LoVo (cell line): ENCODE results near the gene PLXNA4.
"Not testable (repeated sequence)": the region's sequence is repeated elsewhere in the genome, so short reads cannot be mapped to it uniquely, and the experiment has no call there.

Source experiments
- DNase-seq: peaks from one replicate; pipeline ENCODE4 v3.0.0-alpha.2; 2016; ENCODE audit warnings: low spot score

PLXNA4 gene

DNA sequence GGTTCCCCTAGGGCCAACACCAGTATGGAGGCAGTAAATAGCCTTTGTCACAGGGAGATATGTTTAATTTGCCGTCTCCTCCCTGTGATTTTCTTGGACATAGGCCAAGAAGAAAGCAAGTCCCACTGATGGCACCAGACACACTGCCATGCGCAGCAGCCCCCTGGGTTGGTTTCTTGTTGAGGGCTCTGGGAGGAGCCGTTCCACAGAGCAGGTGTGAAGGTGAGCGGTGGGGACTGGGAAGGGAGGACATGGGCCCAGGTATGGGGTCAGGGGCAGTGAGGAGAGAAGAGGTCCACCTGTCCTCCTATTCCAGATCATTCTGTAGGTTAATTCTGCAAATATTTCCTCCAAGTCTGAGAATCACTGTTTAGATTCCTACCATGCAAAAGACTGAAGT, 376.1 kb downstream of the PLXNA4 start:
- DNase-seq: no peak

DNA sequence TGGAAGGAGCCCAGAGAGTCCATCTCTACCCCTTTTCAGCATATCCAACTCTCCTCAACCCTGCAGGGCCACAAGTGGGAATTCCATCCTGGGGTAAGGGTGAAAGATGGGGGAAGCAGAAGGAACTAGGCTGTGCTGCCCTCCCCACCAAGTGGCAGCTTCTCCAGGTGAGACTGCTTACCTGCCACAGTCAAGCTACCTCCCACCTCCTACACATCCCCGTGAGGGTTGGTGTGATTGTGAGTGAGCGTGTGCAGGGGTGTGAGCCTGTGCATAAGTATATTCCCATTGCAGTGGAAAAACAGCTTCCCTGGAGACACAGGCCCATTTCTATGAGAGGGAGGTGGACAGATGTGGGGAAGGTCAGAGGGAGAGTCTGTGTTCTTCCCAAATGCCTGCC, 376.6 kb downstream of the PLXNA4 start:
- no peak for DNase-seq

DNA sequence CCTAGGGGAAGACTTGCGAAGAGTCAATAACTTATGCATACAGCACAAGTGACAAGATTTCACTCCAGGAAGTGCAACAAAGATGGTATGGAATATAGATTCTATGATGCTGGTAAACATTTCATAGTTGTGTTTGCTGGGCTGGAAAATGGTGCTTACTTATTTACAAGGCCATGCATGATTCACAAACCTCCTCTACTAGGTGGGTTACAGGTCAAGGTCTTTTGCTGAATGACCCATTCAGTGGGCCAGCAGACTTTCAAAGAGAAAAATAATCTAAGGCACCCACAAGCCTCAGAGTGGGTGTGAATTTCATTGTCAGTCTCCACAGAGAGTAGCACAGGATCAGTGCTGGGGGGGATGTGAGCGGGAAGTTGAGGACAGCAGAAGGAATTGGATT, 378.5 kb downstream of the PLXNA4 start:
- no peak for DNase-seq

DNA sequence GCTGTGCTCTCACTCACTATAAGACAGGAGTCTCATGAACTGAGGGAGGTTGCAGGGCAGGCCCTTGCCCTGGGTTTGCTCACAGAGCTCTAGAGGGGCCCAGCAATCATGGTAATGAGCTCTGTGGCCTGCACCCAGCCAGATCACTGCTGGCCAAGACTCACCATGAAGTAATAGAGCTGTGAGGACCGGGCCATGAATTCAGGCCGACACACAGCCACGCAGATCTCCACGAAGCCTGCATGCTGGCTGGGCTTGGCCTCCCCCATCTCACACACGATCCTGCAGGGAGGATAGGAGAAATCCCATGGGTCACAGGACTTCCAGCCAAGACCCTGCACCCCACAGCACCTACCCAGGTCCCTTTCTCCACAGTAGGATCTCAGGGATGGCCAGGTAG, 382.4 kb downstream of the PLXNA4 start:
- no peak for DNase-seq

DNA sequence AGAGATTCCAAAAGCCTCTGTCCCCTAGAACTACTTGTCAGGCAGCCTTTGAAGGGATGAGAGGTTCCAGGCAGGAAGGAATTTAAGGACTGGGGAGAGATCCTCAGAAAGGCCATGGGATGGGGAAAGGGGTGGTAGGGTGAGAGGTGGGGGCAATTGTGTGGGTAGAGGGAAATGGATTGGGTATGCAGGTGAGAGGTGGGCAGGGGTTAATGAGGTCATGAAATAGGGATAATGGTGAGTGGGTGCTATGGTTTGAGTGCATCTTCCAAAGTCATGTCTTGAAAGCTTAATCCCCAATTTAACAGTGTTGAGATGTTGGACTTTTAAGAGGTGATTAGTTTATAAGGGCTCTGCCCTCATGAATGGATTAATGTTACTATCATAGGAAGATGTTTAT, 383.5 kb downstream of the PLXNA4 start:
- DNase-seq: no peak

DNA sequence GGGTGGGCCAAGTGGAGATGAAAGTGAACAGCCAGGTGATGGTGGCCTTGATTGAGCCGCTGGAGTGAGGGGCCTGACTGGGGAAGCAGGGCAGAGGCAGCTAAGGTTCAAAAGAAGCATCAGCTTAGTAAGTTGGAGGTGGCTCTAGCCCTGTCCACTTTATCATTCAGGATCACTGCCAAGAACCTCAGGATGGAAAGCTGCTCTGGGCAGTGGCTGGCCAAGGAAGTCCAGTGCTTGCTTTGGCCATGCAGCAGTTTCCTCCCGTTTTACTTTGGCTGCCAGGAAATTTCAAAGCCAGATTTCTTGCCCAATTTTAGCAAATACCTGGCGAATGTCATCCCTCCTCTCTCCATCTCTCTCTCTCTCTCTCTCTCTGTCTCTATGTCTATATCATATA, 384.9 kb downstream of the PLXNA4 start:
- DNase-seq: no peak

DNA sequence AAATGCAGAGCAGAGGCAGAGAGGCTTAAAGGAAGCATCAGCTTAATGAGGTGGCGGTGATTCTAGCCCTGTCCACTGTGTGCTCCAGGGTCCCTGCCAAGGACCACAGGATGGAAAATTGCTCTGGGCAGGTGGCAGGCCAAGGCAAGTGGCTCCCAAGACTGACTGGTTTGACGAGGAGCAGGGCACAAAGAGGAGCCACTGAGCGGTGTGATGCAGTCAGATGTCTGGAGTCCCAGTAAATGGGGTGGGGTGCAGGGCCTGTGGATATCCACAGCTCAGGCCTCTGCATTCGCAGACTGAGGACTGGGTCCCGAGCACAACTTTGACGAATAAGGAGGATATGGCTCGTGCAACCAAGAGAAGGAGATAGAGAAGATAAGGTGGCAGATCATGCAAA, 385.6 kb downstream of the PLXNA4 start:
- no peak for DNase-seq

DNA sequence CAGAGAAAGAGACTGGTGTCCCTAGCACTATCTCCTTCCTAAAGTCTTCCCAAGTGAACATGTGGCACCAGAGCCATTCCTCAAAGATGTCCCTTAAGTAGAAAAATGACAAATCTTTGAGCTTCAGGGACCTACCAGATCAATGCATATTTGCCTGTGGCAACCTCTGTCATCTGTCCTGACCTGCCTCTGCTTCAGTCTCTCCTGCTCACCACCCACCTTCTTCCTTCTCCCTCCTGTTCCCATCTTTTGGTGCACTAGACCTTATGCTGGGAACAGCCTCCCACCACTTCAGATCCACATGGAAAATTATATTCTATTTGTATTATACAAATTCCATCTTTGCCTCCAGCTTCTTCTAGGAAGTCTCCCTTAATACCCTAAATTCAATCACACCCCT, 386.4 kb downstream of the PLXNA4 start:
- DNase-seq: no peak

DNA sequence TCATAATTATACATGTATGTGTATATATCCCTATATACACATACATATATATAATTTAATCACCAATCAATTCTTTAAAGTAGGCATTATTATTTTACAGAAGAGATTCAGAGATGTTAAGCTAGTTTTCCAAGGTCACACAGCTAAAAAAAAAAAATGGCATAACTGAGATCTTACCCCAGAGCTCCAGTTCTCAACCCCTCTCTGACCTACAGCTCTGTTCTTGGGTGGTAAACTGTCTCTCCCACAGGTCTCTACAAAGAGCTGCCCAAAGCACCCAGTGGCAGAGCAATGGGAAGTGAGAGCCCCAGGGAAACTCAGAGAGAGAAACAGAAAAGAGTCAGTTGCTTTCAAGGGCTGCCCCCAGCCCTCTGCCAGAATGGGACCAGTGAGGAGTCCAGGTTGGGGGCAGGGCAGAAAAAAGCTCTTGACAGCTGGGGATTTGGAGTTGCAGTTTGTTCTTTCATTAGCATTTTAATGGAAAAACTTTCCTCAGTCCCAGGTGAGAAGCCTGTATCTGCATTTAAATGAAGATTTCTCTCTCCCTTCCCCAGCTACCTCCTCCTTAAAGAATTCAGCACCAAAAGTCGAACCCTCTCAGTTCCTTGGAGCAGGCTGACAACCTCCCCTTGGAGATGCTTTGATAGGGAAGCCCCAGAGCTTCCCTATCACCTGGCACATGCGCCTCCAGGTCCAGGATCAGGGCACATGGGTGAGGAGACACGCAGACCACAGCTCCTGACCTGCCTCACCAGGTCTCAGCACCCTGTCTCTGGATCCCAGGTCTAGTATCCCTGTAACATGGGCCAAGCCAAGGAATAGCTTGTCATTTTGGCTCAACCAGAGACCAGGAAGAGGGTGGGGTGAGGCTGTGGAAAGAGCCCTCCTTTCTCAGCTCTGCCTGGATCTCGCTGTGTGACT, 388.1 kb downstream of the PLXNA4 start:
- no peak for DNase-seq

DNA sequence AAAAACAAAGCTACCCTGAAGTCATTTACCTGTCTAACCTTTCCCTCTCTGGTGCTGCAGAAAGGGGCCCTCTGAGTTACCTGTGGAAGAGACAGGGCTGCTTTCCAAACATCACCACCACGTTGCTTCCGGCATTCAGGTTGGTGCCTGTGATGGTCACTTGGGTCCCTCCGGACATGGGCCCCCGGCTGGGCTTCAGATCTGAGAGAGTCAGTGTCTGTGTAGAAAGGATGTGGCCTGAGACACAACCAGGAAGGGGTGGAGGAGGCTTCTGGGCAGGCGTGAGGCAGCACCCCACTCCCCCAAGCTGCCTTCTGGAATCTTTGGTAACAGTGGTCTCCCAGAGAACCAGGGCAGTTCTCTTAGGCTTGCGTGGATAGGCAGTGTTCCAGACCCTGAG, 388.9 kb downstream of the PLXNA4 start:
- no peak for DNase-seq

DNA sequence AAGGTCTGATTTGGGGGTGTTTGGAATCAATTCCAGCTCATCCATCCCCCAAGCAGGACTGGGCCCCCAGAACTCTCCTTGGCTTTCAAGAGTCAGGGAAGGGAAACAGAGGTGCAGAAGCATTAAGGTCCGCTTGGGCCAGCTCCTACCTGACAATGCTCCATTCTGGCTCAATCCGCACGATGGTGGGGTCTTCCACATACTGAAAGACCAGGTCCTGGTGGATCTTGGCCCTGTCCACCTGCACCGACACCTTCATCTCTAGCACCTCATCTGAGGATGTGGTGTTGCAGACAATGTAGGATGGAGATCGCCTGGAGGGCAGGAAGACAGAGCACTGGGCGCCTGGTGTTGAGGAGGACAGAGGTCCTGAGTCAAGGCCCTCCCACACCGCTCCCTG, 391.1 kb downstream of the PLXNA4 start:
- no peak for DNase-seq

DNA sequence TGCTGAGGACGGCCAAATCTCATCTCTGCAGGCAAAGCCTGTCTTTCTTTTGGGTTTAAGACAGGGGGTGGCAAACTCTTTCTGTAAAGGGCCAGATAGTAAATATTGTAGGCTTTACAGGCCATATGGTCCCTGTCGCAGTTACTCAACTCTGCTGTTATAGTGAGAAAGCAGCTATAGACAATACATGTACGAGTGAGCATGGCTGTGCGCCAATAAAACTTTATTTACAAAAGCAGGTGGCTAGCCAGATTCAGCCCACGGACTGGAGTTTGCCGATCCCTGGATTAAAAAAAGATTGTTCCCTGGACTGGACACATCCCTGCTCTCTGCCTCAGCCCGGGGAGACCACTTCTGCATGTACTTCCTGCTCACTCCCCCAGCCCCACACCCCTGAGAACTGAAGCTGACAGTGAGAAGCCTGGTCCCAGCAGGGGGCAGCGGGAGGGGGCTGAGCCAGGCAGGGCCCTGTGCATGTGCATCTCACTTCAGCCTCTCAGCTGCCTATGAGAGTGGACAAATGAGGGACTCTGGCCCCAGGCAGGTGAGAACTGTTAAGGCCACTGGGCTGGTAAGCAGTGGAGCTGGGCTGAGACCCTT, 392.4 kb downstream of the PLXNA4 start:
- DNase-seq: no peak

DNA sequence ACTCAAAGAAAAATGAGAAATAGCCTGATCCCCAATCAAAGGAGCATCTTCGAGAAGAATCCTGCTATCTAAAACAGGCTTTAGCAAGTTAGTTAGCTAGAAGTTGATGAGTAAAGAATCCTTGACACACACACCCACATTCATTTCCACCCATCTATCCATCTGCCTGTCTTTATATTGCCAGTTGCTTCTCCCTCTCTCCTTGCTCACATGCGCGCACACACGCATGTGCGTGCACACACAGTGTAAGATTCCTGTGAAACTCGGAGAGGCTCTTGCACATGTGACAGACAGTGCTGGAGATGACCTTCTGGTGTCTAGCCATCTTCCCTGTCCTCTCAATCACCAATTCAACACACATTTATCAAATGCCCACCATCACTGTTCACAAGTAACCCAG, 393.3 kb downstream of the PLXNA4 start:
- no peak for DNase-seq

DNA sequence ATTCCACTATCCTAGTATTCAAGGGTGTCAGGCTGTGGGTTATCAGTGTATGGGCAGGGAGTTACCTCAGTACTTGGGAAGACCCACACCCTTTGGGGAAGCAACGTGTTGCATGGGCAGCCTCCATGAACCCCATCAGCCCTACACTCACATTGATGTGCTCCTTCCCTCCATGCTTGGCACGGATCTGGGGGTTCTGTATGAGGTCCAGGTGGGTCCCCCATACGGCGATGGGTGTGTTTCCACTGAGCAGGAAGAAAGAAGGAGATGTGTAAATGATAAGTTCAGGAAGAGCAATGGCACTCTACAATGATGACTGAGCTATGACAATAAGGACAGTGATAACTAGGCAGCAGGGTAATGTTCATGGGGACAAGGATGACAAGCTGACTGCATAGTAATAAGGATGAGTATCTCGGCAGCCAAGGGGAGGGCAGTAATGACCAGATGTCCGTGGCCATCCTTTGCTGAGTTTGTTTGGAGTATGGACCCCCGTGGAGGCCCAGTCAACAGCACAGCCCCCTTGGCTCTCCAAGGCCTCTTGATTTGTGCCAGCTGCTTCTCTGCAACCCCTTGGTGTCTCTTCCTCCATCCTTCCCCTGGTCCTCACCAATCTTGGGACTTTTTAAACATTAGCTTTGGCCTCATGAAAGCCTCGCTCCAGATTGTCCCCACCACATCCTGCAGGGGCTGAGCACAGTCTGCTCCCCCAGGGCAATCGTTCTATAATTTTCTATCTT, 394.2 kb downstream of the PLXNA4 start:
- no peak for DNase-seq

DNA sequence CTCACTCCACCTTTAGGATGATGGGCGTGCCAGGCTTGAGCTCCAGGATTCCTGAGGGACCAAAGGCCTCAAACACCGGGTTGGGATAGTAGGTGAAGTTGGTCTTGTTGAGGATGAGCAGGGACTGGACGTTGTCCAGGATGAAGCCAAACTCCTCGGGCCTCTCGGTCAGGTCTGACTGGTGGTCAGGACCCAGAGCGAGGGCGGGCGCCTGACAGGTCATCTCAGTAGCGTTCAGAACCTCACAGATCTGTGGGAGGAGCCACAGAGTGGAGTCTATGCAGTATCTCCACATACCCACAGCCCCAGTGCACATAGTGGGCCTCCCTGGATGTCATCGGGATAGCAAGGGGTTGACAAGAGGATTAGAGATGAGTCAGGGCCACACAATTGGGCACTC, 394.9 kb downstream of the PLXNA4 start:
- DNase-seq: no peak

DNA sequence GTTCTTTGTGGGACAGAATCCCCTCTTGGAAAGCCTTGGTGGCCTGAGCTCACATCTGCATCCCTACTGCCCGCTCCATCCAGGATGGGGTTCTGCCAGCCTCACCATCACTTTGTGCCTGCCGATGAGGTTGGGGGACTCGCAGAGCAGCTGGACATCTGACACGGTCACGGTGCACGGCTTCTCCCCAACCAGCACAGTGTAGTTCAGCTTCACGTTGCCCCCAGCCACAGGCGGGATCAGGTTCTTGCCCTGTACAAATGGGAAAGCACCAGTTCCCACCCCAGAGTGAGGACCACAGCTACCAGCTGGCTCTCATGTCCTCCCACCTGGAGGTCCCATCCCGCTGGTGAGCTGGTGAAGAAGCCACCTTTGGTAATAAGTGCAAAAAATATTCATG, 395.8 kb downstream of the PLXNA4 start:
- DNase-seq: no peak

DNA sequence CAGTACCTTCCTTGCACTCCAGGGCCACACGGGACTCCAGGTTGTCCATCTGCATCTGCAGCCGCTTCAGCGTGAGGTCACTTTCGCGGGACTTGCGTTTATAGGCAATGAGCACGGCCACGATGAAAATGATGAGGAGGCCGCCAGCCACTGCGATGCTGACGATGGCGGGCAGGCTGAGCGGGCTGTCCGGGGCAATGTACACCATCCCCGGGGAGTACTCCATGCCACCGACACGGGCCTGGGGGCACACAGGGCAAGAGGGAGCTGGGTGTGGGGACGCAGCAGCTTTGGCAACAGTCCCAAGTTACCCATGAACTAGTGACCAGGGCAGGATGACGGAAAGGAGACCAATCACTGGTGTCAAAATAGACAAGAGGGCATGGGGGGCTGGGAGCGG, 396.6 kb downstream of the PLXNA4 start:
- no peak for DNase-seq

DNA sequence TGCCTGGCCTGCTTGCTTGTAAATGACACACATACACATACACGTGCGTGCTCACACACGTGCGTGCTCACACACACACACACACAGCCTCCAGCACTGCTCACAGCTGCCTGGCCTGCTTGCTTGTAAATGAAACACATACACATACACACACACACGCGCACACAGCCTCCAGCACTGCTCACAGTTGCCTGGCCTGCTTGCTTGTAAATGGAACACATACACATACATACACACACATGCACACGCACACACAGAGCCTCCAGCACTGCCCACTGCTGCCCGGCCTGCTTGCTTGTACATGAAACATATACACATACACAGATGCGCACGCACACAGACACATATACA, 397.2 kb downstream of the PLXNA4 start:
- DNase-seq: no peak

DNA sequence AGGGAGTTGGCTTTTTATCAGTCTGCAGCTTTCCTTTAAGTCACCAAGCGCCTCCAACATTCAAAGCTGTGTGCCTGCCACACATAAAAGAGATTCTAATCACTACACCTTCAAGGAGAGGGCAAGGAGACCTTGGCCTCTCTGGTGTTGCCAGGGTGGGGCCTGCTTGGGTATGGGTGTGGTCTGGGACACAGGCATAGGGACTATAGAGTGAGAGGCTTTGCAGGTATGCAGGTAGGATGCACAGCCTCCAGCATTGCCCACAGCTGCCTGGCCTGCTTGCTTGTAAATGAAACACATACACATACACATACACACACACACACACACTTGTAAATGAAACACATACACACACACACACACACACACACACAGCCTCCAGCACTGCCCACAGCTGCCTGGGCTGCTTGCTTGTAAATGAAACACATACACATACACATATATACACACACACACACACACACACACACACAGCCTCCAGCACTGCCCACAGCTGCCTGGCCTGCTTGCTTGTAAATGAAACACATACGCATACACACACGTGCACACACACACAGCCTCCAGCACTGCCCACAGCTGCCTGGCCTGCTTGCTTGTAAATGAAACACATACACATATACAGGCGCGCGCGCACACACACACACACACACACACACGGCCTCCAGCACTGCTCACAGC, 397.7 kb downstream of the PLXNA4 start:
- DNase-seq: not testable (repeated sequence)

DNA sequence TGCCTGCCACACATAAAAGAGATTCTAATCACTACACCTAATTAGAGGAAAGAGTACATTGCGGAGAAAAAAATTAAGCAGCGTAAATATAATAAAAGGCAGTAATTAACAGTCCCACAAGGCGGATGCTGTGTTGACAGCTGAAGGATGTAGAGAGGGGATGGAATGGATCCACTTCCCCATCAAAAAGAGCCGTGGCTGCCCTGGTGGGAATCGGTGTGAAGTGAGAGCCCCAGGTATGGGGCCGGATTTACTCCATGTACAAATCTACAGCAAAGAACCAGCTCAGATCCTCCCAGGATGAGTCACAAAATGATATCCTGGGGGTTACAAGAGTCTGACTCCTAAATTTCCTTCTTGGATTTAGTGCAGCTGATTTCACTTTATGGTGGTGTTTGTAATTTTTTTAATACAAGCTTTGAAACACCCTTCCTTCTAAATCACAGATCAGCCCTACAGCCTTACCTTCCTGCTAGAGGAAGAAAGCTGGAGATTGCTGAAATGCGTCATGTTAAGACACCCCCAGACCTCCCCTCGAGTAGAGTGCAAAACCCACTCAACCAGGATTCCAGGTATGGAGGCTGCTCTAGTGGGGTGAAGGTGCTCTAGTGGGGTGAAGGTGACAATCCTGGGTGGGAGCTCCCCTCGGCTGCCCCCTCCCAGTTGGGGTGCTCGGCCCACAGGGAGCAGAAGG, 398.4 kb downstream of the PLXNA4 start:
- no peak for DNase-seq

DNA sequence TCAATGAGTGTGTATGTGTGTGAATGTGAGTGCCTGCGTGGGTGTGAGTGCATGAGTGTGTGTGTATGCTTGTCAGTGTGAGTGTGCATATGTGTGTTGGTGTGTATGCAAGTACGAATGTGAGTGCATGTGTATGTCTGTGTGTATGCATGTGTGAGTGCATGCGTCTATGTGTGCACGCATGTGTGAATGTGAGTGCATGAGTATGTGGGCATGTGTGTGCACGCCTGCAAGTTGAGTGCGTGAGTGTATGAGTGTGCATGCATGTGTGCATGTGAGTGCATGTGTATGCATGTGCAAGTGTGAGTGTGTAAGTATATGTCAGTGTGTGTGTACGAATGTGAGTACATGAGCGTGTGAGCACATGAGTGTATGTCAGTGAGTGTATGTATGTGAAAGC, 399.6 kb downstream of the PLXNA4 start:
- DNase-seq: no peak

DNA sequence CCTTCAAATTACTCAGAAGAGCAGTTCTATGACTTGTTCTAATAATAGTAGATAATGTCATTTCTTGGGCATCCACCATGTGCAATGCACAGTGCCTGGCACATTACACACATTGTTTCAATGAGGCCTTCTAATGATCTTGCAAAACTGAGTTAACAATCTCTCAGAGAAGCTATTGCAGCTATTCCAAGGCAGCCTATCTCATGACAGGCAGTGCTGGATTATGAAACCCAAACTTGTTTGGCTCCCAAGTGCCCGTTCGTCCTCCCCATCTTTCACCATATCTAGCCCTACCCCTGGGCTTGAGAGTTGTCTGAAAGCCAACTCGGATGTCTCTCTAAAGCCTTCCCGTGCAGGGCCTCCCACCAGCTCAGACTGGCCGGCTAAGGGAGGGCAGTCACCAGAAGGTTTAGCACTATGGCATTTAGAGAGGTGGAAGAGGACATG, 405.1 kb downstream of the PLXNA4 start:
- DNase-seq: no peak
